Fibroblast of lung (primary cell): ENCODE results near the gene CALCR. TPM values are rescaled to one million over a fixed set of nuclear protein-coding genes. Genes with fewer than 3 reads are reported as not detected.

ENCODE experiments used
- DNase-seq, 2 donors: peaks; one replicate each; pipeline versions ENCODE4 v3.0.0 to v3.0.0-alpha.2; 2010; ENCODE audit warnings: low read depth in 2 of 2
- H2AFZ ChIP-seq: 2 replicates; pipeline ENCODE4 v1.5.1; 2012; ENCODE audit warnings: low read length, control low read depth, inconsistent platforms
- H3K27ac ChIP-seq: 2 replicates; pipeline ENCODE4 v1.5.1; 2011; ENCODE audit warnings: low read length, control low read depth; ENCODE audit not compliant: insufficient read depth
- H3K27me3 ChIP-seq: 2 replicates; pipeline ENCODE4 v1.5.1; 2011; ENCODE audit warnings: mild to moderate bottlenecking, low read length; ENCODE audit not compliant: control insufficient read depth, insufficient read depth
- H3K36me3 ChIP-seq: 2 replicates; pipeline ENCODE4 v1.5.1; 2011; ENCODE audit warnings: low read length; ENCODE audit not compliant: control insufficient read depth, insufficient read depth
- H3K4me1 ChIP-seq: 2 replicates; pipeline ENCODE4 v1.5.1; 2011; ENCODE audit warnings: low read length; ENCODE audit not compliant: control insufficient read depth, insufficient read depth; ENCODE audit errors: extremely low read depth
- H3K4me2 ChIP-seq: 2 replicates; pipeline ENCODE4 v1.5.1; 2011; ENCODE audit warnings: low read length, control low read depth; ENCODE audit not compliant: insufficient read depth; ENCODE audit errors: extremely low read depth
- H3K4me3 ChIP-seq, 4 experiments: fragments of 200-600 bp in 1 of 4; sonication (generic) in 1 of 4; replicated peaks in 1 of 4; 2 replicates each; pipeline ENCODE4 v1.5.1; 2011 to 2016; ENCODE audit warnings: low read length in 4 of 4, low read depth in 3 of 4, mild to moderate bottlenecking in 3 of 4, control low read depth in 2 of 4, inconsistent platforms in 1 of 4, mixed read lengths in 1 of 4; ENCODE audit not compliant: insufficient read depth in 1 of 4; ENCODE audit errors: control extremely low read depth in 1 of 4
- H3K79me2 ChIP-seq: 2 replicates; pipeline ENCODE4 v1.5.1; 2012; ENCODE audit warnings: mild to moderate bottlenecking, low read length, inconsistent platforms; ENCODE audit not compliant: control insufficient read depth, insufficient read depth
- H3K9ac ChIP-seq: 2 replicates; pipeline ENCODE4 v1.5.1; 2011; ENCODE audit warnings: mild to moderate bottlenecking, low read length, control low read depth; ENCODE audit not compliant: insufficient read depth
- H3K9me3 ChIP-seq: 2 replicates; pipeline ENCODE4 v1.5.1; 2012; ENCODE audit warnings: low read depth, low read length; ENCODE audit not compliant: control insufficient read depth, insufficient read depth
- H4K20me1 ChIP-seq: 2 replicates; pipeline ENCODE4 v1.5.1; 2011; ENCODE audit warnings: low read length; ENCODE audit not compliant: control insufficient read depth, insufficient read depth; ENCODE audit errors: extremely low read depth
- CTCF ChIP-seq, 2 donors: IDR thresholded peaks in 1 of 2; conservative IDR thresholded peaks in 1 of 2; 1 replicate in 1 of 2; 2 replicates in 1 of 2; pipeline ENCODE4 v1.5.1; 2011 to 2012; ENCODE audit warnings: low read length in 2 of 2, control low read depth in 1 of 2, inconsistent platforms in 1 of 2, low read depth in 1 of 2, mild to moderate bottlenecking in 1 of 2
- EZH2 ChIP-seq: IDR thresholded peaks from 2 replicates; pipeline ENCODE4 v1.5.1; 2012; ENCODE audit warnings: low read length, control low read depth, mild to moderate bottlenecking; ENCODE audit errors: missing control alignments
- polyA plus RNA-seq, 2 donors: library from polyadenylated mRNA; depleted of rRNA in 1 of 2; stranded (reverse) in 1 of 2; unstranded in 1 of 2; fragments of >200 nt; gene quantifications; 2 replicates each; pipeline ENCODE4 v1.2.1, GENCODE V29; 2011 to 2012; ENCODE audit warnings: missing spikeins in 1 of 2
- total RNA-seq: library from RNA; depleted of rRNA; stranded (reverse); fragments of >200 nt; gene quantifications from 2 replicates; pipeline ENCODE4 v1.2.1, GENCODE V29; 2014

CALCR gene
- total and polyA plus RNA-seq, 2 donors (not counting 1 experiment from before 2014, with no cell fraction given), result not detected

DNA sequence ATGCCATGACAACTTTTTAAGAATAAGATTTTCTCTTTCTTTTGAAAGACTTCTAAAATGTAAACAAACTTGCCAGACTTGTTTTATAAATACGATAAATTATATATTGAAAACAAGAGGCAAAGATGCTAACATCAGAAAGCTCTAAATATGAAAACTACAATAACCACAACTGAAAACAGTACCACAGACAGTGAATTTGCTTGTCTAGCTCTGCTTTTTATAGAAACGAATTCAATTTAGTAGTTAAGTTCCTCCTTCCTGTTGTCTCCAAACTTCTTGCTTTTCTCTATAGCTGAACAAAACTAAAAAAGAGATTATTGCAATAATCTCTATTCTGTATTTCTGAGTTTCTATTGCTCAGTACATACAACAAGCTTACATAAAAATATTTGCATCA, 147.4 kb downstream of the CALCR start:
- no peak overlapping the region for H3K4me2 ChIP-seq
- no peak overlapping the region for H3K27ac ChIP-seq
- no peak for DNase-seq
- no peaks in the 10 kb centered on the region for H3K79me2 ChIP-seq
- no peak overlapping the region for H2AFZ ChIP-seq
- TF ChIP-seq CTCF (conservative IDR thresholded peaks at IDR 0.05 in 1 of 2, IDR thresholded peaks at IDR 0.05 in 1 of 2; ENCODE audit: low read depth in 1 of 2, low read length in 2 of 2) (no peak), EZH2 (no peak)
- H3K27me3 ChIP-seq, result peaks cover 2% of the 10 kb centered on the region
- H3K9me3 ChIP-seq, result no peaks in the 10 kb centered on the region
- no peaks in the 10 kb centered on the region for H3K36me3 ChIP-seq
- H4K20me1 ChIP-seq, result no peaks in the 10 kb centered on the region
- no peaks in the 10 kb centered on the region for H3K4me1 ChIP-seq
- no peak overlapping the region for H3K9ac ChIP-seq
- no peak overlapping the region for H3K4me3 ChIP-seq

GRCh38 chr7:93426155-93426696, 148.3 kb downstream of the CALCR start:
- peaks cover 2% of the 10 kb centered on the region for H3K27me3 ChIP-seq
- no peaks in the 10 kb centered on the region for H3K9me3 ChIP-seq
- no peak for DNase-seq
- H3K4me3 ChIP-seq, result no peak overlapping the region
- H3K9ac ChIP-seq, result no peak overlapping the region
- H3K4me1 ChIP-seq, result no peaks in the 10 kb centered on the region
- H3K4me2 ChIP-seq, result no peak overlapping the region
- TF ChIP-seq CTCF (conservative IDR thresholded peaks at IDR 0.05 in 1 of 2, IDR thresholded peaks at IDR 0.05 in 1 of 2; ENCODE audit: low read depth in 1 of 2, low read length in 2 of 2), result no peak
- TF ChIP-seq EZH2, result no peak
- H3K27ac ChIP-seq, result no peak overlapping the region
- H3K79me2 ChIP-seq, result no peaks in the 10 kb centered on the region
- H4K20me1 ChIP-seq, result no peaks in the 10 kb centered on the region
- H3K36me3 ChIP-seq, result no peaks in the 10 kb centered on the region
- H2AFZ ChIP-seq, result no peak overlapping the region

GRCh38 chr7:93414574-93414973, 159.9 kb downstream of the CALCR start:
- no peaks in the 10 kb centered on the region for H4K20me1 ChIP-seq
- no peak overlapping the region for H3K4me3 ChIP-seq
- H3K79me2 ChIP-seq, result no peaks in the 10 kb centered on the region
- no peak overlapping the region for H3K27ac ChIP-seq
- H3K4me2 ChIP-seq, result no peak overlapping the region
- TF ChIP-seq EZH2 (no peak), CTCF (conservative IDR thresholded peaks at IDR 0.05 in 1 of 2, IDR thresholded peaks at IDR 0.05 in 1 of 2; ENCODE audit: low read depth in 1 of 2, low read length in 2 of 2) (no peak)
- no peak overlapping the region for H2AFZ ChIP-seq
- no peak for DNase-seq
- H3K27me3 ChIP-seq, result no peaks in the 10 kb centered on the region
- H3K36me3 ChIP-seq, result no peaks in the 10 kb centered on the region
- H3K9me3 ChIP-seq, result no peaks in the 10 kb centered on the region
- H3K9ac ChIP-seq, result no peak overlapping the region
- no peaks in the 10 kb centered on the region for H3K4me1 ChIP-seq
